Putamen (tissue), 1 donor: ENCODE measurements around the gene CYP26B1.

ENCODE experiments used
- DNase-seq: peaks from one replicate; pipeline ENCODE4 v3.0.0-alpha.2; 2016; ENCODE audit warnings: low spot score

CYP26B1 gene

GRCh38 chr2:72147303-72147971, at the start of gene CYP26B1:
CYP26B1 (minus strand) TSS chr2:72147862; CDS start chr2:72147834, 28 bp downstream.
- DNase-seq, result no peak

- DNase-seq, result no peak
Observed at GRCh38 chr2:72193723-72194122, 46.1 kb upstream of the CYP26B1 start.

GRCh38 chr2:72191441-72191840, 43.8 kb upstream of the CYP26B1 start:
- DNase-seq, result no peak

- DNase-seq, result no peak
Observed at GRCh38 chr2:72185206-72185605, 37.5 kb upstream of the CYP26B1 start.

- DNase-seq, result no peak
Observed at GRCh38 chr2:72183466-72183865, 35.8 kb upstream of the CYP26B1 start.

- DNase-seq, result no peak
Observed at GRCh38 chr2:72183016-72183415, 35.4 kb upstream of the CYP26B1 start.

- DNase-seq, result no peak
Observed at GRCh38 chr2:72182547-72182946, 34.9 kb upstream of the CYP26B1 start.

GRCh38 chr2:72181616-72182015, 34.0 kb upstream of the CYP26B1 start:
- no peak for DNase-seq

GRCh38 chr2:72180351-72180750, 32.7 kb upstream of the CYP26B1 start:
- no peak for DNase-seq

GRCh38 chr2:72178551-72178950, 30.9 kb upstream of the CYP26B1 start:
- no peak for DNase-seq

GRCh38 chr2:72176281-72176680, 28.6 kb upstream of the CYP26B1 start:
- DNase-seq, result no peak

- no peak for DNase-seq
Observed at GRCh38 chr2:72175636-72176035, 28.0 kb upstream of the CYP26B1 start.

- DNase-seq, result no peak
Observed at GRCh38 chr2:72173640-72174321, 26.1 kb upstream of the CYP26B1 start.

- no peak for DNase-seq
Observed at GRCh38 chr2:72172478-72172877, 24.8 kb upstream of the CYP26B1 start.

GRCh38 chr2:72166279-72166678, 18.6 kb upstream of the CYP26B1 start:
- no peak for DNase-seq

GRCh38 chr2:72165792-72166191, 18.1 kb upstream of the CYP26B1 start:
- DNase-seq, result no peak

- DNase-seq, result no peak
Observed at GRCh38 chr2:72162574-72162973, 14.9 kb upstream of the CYP26B1 start.

- no peak for DNase-seq
Observed at GRCh38 chr2:72159211-72159993, 11.7 kb upstream of the CYP26B1 start.

GRCh38 chr2:72157871-72158771, 10.5 kb upstream of the CYP26B1 start:
- DNase-seq, result no peak

GRCh38 chr2:72156872-72157271, 9.2 kb upstream of the CYP26B1 start:
- DNase-seq, result no peak

- DNase-seq, result no peak
Observed at GRCh38 chr2:72155737-72156136, 8.1 kb upstream of the CYP26B1 start.

- DNase-seq, result no peak
Observed at GRCh38 chr2:72155151-72155550, 7.5 kb upstream of the CYP26B1 start.
